Uterus (tissue), 2 donors: ENCODE data around the gene TRPT1.

Source experiments
- CTCF ChIP-seq, 4 experiments: fragments of 200-600 bp in 2 of 4; fragments of 450-650 bp in 2 of 4; sonication (generic) in 2 of 4; IDR thresholded peaks; one replicate each; pipeline ENCODE4 v1.5.1; 2016 to 2019; ENCODE audit warnings: antibody characterized with exemption in 4 of 4, mild to moderate bottlenecking in 2 of 4, moderate library complexity in 1 of 4
- POLR2A ChIP-seq, 2 donors: fragments of 450-650 bp; IDR thresholded peaks; one replicate each; pipeline ENCODE4 v1.6.1; 2016; ENCODE audit warnings: antibody characterized with exemption in 2 of 2, mild to moderate bottlenecking in 1 of 2, moderate library complexity in 1 of 2

DNA sequence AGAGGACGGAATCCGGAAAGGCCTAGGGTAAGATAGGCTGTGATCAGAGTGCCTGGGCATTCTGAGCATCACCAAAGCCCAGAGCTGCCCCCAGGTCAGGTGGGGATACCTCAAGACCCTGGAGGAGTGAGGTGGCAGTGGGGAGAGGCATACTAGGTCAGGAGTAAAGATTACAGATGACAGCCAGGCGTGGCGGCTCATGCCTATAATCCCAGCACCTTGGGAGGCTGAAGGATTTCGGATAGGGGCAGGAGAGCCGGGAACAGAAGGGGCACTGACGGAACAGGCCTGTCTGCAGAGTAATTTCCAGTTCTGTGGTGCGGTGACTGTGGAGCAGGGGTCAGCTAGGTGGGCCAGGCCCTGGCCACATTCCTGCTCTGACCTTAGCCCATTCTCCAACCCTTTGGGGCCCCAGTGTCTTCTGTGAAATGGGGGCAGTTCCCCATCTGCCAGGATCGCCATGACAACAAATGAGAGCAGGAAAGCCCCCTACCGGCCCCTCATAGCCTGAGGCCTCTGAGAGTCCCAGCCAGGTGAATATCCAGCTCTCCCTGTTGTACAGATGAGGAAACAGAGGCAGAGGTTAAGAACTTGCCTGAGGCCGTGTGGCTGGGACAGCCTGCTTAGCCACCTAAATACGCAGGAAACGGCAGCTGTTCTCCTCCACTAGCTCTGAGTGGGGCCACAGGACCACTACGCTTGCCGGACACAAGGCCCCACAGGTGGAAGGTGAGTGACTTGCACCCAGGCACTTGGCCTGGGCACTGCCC is 49.2 kb upstream of the TRPT1 start:
- no peak for TF ChIP-seq CTCF (IDR thresholded peaks at IDR 0.05)
- TF ChIP-seq POLR2A (IDR thresholded peaks at IDR 0.05) = no peak
